Fibroblast of the aortic adventitia (primary cell): ENCODE data around the gene SLC19A3. TPM values are rescaled to one million over a fixed set of nuclear protein-coding genes. Genes with fewer than 3 reads are reported as not detected.

Experiments used
- DNase-seq: peaks from one replicate; pipeline ENCODE4 v3.0.0-alpha.2; 2010; ENCODE audit warnings: low read depth
- H3K4me3 ChIP-seq: 2 replicates; pipeline ENCODE4 v1.5.1; 2011; ENCODE audit warnings: low read depth, mild to moderate bottlenecking, control low read depth, low read length, moderate library complexity
- small RNA-seq: library from RNA; depleted of rRNA; stranded (forward); fragments of <200 nt; gene quantifications from one replicate; pipeline ENCODE3, GENCODE V24; 2012
- total RNA-seq: library from RNA; depleted of rRNA; stranded (reverse); fragments of >200 nt; gene quantifications from 2 replicates; pipeline ENCODE4 v1.2.3, GENCODE V29; 2012; ENCODE audit warnings: low replicate concordance
- TF ChIP-seq, protein P1 (sequence below): IDR thresholded peaks from 2 replicates; pipeline ENCODE4 v1.5.1; 2011; ENCODE audit warnings: mild to moderate bottlenecking, low read length, control low read depth, inconsistent platforms; ENCODE audit not compliant: insufficient read depth

Gene SLC19A3
- total RNA-seq, 1 donor: 0.18 TPM

DNA sequence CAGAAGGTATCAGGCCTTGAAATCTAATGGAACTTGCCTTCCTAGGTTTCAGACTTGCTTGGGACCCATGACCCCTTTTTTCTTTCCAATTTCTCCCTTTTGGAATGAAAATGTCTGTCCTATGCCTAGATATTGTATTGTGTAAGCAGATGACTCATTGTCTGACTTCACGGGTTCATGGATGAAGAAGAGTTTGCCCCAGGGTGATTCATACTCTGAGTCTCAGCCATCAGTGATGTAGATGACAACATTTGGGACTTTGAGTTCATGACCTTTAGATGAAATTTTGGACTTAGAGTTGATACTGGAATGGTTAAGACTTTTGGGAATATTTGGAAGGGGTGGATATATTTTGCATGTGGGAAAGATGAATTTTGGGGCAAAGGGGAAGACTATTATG lies 62.4 kb downstream of the SLC19A3 start:
- no peak overlapping the region for H3K4me3 ChIP-seq
- TF ChIP-seq, protein P1, sequence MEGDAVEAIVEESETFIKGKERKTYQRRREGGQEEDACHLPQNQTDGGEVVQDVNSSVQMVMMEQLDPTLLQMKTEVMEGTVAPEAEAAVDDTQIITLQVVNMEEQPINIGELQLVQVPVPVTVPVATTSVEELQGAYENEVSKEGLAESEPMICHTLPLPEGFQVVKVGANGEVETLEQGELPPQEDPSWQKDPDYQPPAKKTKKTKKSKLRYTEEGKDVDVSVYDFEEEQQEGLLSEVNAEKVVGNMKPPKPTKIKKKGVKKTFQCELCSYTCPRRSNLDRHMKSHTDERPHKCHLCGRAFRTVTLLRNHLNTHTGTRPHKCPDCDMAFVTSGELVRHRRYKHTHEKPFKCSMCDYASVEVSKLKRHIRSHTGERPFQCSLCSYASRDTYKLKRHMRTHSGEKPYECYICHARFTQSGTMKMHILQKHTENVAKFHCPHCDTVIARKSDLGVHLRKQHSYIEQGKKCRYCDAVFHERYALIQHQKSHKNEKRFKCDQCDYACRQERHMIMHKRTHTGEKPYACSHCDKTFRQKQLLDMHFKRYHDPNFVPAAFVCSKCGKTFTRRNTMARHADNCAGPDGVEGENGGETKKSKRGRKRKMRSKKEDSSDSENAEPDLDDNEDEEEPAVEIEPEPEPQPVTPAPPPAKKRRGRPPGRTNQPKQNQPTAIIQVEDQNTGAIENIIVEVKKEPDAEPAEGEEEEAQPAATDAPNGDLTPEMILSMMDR: no peak
- peak; percentile 94 for DNase-seq

DNA sequence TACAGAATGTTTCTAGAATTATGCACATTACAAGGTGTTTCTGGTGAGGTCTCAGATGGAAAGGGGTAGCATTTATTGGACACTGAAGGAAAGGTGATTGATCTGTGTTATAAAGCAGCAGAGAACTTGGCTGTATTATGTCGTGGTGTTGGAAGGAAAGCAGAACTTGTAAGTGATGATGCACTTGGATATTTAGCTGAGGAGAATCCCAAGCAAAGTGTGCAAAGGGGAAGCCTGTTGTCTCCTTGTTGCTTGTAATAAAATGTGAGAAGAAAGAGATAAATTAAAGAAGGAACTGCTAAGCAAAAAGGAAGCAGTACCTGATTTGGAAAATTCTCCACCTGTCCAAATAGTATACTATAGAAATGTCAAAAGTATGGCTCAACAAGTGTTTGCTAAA lies 63.4 kb downstream of the SLC19A3 start:
- no peak for DNase-seq
- TF ChIP-seq, protein P1: no peak
- H3K4me3 ChIP-seq: no peak overlapping the region

DNA sequence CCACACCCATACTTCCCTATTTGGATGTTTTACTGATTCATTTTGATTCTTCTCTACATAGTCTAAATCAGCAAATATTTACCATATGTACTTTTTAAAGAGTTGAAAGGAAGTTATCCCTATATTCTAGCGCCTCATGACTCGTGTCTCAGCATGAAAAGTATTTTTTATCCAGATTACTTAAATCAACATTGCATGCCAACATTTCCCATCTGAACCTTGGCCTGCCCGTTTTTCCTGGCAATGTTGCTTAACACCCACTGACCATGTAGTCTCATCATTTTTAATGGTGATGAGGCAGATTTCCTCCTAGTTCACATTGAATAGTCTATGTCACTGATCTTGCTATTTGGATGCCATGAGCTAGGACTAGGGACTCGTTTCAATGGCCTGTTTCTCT lies 64.4 kb downstream of the SLC19A3 start:
- H3K4me3 ChIP-seq: no peak overlapping the region
- DNase-seq: peak; percentile 74
- TF ChIP-seq, protein P1: no peak

DNA sequence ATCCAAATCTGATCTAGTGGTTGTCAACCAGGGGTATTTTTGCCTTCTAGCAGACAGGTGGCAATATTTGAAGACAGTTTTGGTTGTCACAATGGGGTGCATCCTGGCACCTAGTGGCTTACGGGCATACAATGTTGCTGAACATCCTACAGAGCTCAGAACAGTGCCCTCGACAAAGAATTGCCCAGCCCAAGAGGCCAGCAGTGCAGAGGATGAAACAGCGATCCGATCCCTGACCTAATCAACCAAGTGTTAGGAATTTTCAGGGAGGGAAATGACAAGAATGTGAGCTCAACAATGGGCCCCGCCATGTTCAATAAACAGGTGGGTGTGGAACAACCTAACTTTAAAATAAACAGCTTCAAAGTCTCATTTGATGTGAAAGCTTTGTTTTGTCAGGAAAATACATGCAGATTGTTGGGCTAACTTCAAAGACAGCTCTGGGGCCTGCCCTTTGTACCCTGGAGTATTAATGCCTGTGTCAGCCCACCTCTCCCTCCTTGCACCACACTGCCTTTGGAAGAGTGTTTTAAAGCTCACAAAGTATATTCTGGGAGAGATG lies 73.8 kb downstream of the SLC19A3 start:
- TF ChIP-seq, protein P1: no peak
- no peak for DNase-seq
- no peak overlapping the region for H3K4me3 ChIP-seq

DNA sequence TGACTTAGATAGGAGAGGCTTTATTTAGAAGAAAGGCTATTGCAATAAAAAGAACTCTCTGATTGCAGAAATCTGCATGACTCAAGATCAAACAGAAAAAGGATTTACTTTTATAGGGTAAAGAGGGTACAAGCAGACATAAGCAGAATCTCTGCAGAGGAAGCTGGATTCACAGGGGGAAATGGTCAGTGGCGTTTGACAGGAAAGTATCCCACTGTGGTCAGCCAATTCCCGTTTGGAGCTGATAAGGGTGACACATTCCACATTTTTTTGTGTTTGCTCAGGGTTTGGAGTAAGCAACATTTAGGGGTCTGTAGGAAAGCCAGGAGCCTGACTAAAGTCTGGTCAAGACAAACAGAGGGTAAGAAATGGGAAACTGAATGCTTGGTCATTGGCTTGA lies 75.2 kb downstream of the SLC19A3 start:
- TF ChIP-seq, protein P1: no peak
- DNase-seq: peak; percentile 87

DNA sequence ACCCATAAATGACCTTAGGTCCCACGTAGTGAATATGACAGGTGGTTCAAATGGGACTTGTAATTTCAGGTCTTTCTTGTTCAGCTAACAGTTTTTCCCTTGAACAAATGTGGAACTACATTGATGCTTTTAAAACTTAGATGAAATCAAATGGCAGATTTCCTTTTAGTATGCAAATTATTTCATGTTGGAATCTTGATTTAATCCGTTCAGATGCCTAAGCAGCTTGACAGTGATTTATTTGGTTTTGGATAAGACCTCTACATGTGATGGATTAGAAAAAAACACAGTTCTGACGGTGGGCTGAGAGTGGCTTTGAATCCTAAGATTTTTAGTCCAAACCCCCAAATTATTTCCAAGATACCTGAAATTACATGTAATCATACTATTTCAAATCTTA lies 83.6 kb downstream of the SLC19A3 start:
- no peak for DNase-seq
- TF ChIP-seq, protein P1: no peak
- H3K4me3 ChIP-seq: no peak overlapping the region

More for the DNA sequence above, 75.2 kb downstream of the SLC19A3 start:
- no peak overlapping the region for H3K4me3 ChIP-seq

Small RNA genes within 50 kb of the gene (small RNA-seq; reads per million reads assigned to genes)
- not detected for gene RNA5SP121

Other genes starting within 250 kb of the SLC19A3 start
- 10.8 and 81.3 TPM in 2 replicates for gene AGFG1, start 245.9 kb downstream of the SLC19A3 start, total RNA-seq
- not detected in 2 replicates for gene SCYGR2, start 119.1 kb downstream of the SLC19A3 start, total RNA-seq
- gene SCYGR3, start 103.2 kb downstream of the SLC19A3 start, total RNA-seq: not detected in 2 replicates
- gene SCYGR4, start 100.5 kb downstream of the SLC19A3 start, total RNA-seq: not detected in 2 replicates
- gene SCYGR5, start 51.2 kb downstream of the SLC19A3 start, total RNA-seq: not detected in 2 replicates
- gene SCYGR6, start 6.7 kb upstream of the SLC19A3 start, total RNA-seq: not detected in 2 replicates
- gene SCYGR7, start 10.3 kb upstream of the SLC19A3 start, total RNA-seq: not detected in 2 replicates
- gene SCYGR8, start 27.9 kb upstream of the SLC19A3 start, total RNA-seq: not detected in 2 replicates
- gene CCL20, start 95.8 kb upstream of the SLC19A3 start, total RNA-seq: not detected in 2 replicates
- gene DAW1, start 153.6 kb upstream of the SLC19A3 start, total RNA-seq: 1.3 TPM in 1 of 2 replicates, not detected in the other